Neutrophil (primary cell): ENCODE measurements around the gene PHAX.

Experiments used
- H3K27ac ChIP-seq: fragments of 200-600 bp; sonication (generic); 2 replicates; pipeline ENCODE4 v1.5.1; 2016; ENCODE audit warnings: mild to moderate bottlenecking, moderate library complexity
- H3K27me3 ChIP-seq: fragments of 200-600 bp; sonication (generic); 2 replicates; pipeline ENCODE4 v1.6.0; 2016; ENCODE audit warnings: mild to moderate bottlenecking
- H3K36me3 ChIP-seq: fragments of 200-600 bp; sonication (generic); 2 replicates; pipeline ENCODE4 v1.5.1; 2017
- H3K4me1 ChIP-seq, 2 experiments: fragments of 200-600 bp in 1 of 2; sonication (generic) in 1 of 2; 1 replicate in 1 of 2; 2 replicates in 1 of 2; pipeline versions ENCODE4 v1.5.1 to v1.6.1; 2013 to 2016; ENCODE audit warnings: low read depth in 1 of 2, low read length in 1 of 2, mild to moderate bottlenecking in 1 of 2, moderate library complexity in 1 of 2; ENCODE audit not compliant: control insufficient read depth in 1 of 2, insufficient read depth in 1 of 2
- H3K4me3 ChIP-seq, 2 experiments: fragments of 200-600 bp in 1 of 2; sonication (generic) in 1 of 2; 1 replicate in 1 of 2; 2 replicates in 1 of 2; pipeline ENCODE4 v1.5.1; 2013 to 2016; ENCODE audit warnings: low read depth in 1 of 2, low read length in 1 of 2, mild to moderate bottlenecking in 1 of 2, moderate library complexity in 1 of 2
- H3K9me3 ChIP-seq: fragments of 200-600 bp; sonication (generic); 2 replicates; pipeline ENCODE4 v1.5.1; 2016
- CTCF ChIP-seq: fragments of 200-600 bp; sonication (generic); IDR thresholded peaks from 2 replicates; pipeline ENCODE4 v1.5.1; 2016; ENCODE audit warnings: antibody characterized with exemption

PHAX gene

GRCh38 chr5:126575644-126576043 lies 25.1 kb upstream of the PHAX start:
- H3K36me3 ChIP-seq, result no peaks in the 10 kb centered on the region
- no peaks in the 10 kb centered on the region for H3K4me1 ChIP-seq
- H3K9me3 ChIP-seq, result no peaks in the 10 kb centered on the region
- no peak for TF ChIP-seq CTCF
- no peaks in the 10 kb centered on the region for H3K27me3 ChIP-seq
- H3K27ac ChIP-seq, result no peak overlapping the region
- H3K4me3 ChIP-seq, result no peak overlapping the region

GRCh38 chr5:126576974-126577373 lies 23.8 kb upstream of the PHAX start:
- Histone ChIP-seq H3K4me1 (no peaks in the 10 kb centered on the region), H3K36me3 (no peaks in the 10 kb centered on the region), H3K4me3 (no peak overlapping the region), H3K9me3 (no peaks in the 10 kb centered on the region), H3K27ac (no peak overlapping the region), H3K27me3 (no peaks in the 10 kb centered on the region)
- TF ChIP-seq CTCF, result no peak

- TF ChIP-seq CTCF, result no peak
- no peaks in the 10 kb centered on the region for H3K9me3 ChIP-seq
- H3K4me1 ChIP-seq, result no peaks in the 10 kb centered on the region
- H3K4me3 ChIP-seq, result no peak overlapping the region
- H3K36me3 ChIP-seq, result no peaks in the 10 kb centered on the region
- no peak overlapping the region for H3K27ac ChIP-seq
- H3K27me3 ChIP-seq, result no peaks in the 10 kb centered on the region
Observed at GRCh38 chr5:126577415-126577814, 23.3 kb upstream of the PHAX start.

GRCh38 chr5:126579716-126580115 lies 21.0 kb upstream of the PHAX start:
- H3K9me3 ChIP-seq, result no peaks in the 10 kb centered on the region
- H3K36me3 ChIP-seq, result no peaks in the 10 kb centered on the region

GRCh38 chr5:126583761-126584160 lies 17.0 kb upstream of the PHAX start:
- Histone ChIP-seq H3K4me3 (no peak overlapping the region), H3K9me3 (no peaks in the 10 kb centered on the region), H3K27me3 (no peaks in the 10 kb centered on the region), H3K36me3 (no peaks in the 10 kb centered on the region), H3K4me1 (no peaks in the 10 kb centered on the region), H3K27ac (no peak overlapping the region)
- no peak for TF ChIP-seq CTCF

More at GRCh38 chr5:126579716-126580115, 21.0 kb upstream of the PHAX start:
- no peak for TF ChIP-seq CTCF
- Histone ChIP-seq H3K27me3 (no peaks in the 10 kb centered on the region), H3K4me1 (no peaks in the 10 kb centered on the region), H3K4me3 (no peak overlapping the region), H3K27ac (no peak overlapping the region)
